ENCODE measurements around the gene CSNK2B.

CSNK2B gene

GRCh38 chr6:31711233-31711632 is 45.4 kb downstream of the CSNK2B start:
- TF ChIP-seq, protein P1, sequence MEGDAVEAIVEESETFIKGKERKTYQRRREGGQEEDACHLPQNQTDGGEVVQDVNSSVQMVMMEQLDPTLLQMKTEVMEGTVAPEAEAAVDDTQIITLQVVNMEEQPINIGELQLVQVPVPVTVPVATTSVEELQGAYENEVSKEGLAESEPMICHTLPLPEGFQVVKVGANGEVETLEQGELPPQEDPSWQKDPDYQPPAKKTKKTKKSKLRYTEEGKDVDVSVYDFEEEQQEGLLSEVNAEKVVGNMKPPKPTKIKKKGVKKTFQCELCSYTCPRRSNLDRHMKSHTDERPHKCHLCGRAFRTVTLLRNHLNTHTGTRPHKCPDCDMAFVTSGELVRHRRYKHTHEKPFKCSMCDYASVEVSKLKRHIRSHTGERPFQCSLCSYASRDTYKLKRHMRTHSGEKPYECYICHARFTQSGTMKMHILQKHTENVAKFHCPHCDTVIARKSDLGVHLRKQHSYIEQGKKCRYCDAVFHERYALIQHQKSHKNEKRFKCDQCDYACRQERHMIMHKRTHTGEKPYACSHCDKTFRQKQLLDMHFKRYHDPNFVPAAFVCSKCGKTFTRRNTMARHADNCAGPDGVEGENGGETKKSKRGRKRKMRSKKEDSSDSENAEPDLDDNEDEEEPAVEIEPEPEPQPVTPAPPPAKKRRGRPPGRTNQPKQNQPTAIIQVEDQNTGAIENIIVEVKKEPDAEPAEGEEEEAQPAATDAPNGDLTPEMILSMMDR (IDR thresholded peaks at IDR 0.05; ENCODE audit: low read depth, low read length) = no peak
- no peak overlapping the region for H3K4me3 ChIP-seq (ENCODE audit: low read depth, low read length)

DNA sequence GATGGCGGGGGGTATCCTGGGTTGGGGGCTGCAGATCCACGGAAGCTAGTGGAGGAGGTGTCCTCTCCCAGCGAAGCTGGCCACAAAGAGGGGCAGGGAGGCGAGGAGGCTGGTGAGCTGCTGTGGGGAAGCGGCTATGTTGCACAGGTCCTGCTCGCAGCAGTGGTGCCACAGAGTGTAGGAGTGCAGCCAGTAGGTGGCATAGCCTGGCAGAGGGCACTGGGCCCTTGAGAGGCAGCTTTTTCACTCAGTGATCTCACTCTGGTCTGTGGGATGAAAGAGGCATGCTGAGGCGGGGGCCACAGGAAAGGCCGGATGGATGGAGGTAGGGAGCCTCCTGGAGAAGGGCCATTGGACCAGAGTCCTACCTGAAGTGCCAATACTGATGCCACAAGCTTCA is 46.4 kb downstream of the CSNK2B start:
- TF ChIP-seq, protein P1 (IDR thresholded peaks at IDR 0.05; ENCODE audit: low read depth, low read length) = no peak
- H3K4me3 ChIP-seq (ENCODE audit: low read depth, low read length) = no peak overlapping the region

DNA sequence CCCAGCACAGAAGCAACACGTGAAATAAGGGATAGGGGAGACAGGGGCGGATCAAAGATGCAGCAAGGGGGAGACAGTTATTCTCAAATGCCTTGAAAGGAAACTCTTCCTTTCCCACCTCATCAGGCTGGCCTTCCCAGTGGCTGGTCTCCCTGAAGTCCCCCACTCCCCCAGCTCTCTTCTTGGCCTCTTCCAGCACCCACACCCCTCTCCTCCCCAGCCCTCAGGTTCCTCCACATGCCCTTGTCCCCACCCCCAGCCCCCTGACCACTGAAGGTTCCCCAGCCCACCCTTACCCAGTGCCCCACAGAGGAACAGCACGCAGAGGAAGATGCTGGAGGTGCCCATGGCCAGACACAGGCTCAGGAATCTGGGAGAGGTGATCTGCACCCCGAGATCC is 47.6 kb downstream of the CSNK2B start:
- TF ChIP-seq, protein P1 (IDR thresholded peaks at IDR 0.05; ENCODE audit: low read depth, low read length) = no peak
- no peak overlapping the region for H3K4me3 ChIP-seq (ENCODE audit: low read depth, low read length)

GRCh38 chr6:31713991-31714684 is 48.3 kb downstream of the CSNK2B start:
- TF ChIP-seq, protein P1 (IDR thresholded peaks at IDR 0.05; ENCODE audit: low read depth, low read length) = no peak
- H3K4me3 ChIP-seq (ENCODE audit: low read depth, low read length) = no peak overlapping the region

- H3K4me3 ChIP-seq (ENCODE audit: low read depth, low read length) = no peak within 1 kb of the TSS
- TF ChIP-seq, protein P1 (IDR thresholded peaks at IDR 0.05; ENCODE audit: low read depth, low read length) = no peak
Measured at GRCh38 chr6:31715022-31715958, 49.4 kb downstream of the CSNK2B start, which contains the start of gene LY6G6D. Gene LY6G6D (plus strand): TSS chr6:31715348. CDS start chr6:31715356, 8 bp downstream.

DNA sequence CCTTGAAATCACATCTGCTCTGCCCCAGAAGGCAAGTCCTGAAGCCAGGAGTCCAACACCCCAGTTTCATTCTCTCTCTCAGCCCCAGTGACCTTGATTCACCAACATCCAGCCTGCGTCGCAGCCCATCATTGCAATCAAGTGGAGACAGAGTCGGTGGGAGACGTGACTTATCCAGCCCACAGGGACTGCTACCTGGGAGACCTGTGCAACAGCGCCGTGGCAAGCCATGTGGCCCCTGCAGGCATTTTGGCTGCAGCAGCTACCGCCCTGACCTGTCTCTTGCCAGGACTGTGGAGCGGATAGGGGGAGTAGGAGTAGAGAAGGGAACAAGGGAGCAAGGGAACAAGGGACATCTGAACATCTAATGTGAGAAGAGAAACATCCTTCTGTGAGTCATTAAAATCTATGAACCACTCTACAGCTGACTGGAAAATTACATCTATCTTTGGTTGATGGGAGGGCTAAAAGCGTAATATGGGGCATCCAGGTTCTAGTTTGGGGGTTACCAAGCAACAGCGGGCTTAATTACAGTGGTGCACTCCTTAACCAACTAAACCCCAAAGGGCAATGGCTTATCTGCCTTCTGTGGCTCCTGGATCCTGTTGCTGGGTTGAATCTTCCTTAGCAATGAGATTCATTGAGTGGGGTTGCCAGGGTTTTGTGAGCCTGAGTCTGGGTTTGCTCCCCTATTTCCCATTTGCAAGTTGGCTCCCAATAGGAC is 51.8 kb downstream of the CSNK2B start:
- no peak overlapping the region for H3K4me3 ChIP-seq (ENCODE audit: low read depth, low read length)

More for the DNA sequence above, 51.8 kb downstream of the CSNK2B start:
- TF ChIP-seq, protein P1 (IDR thresholded peaks at IDR 0.05; ENCODE audit: low read depth, low read length) = no peak
